Activated CD4-positive, alpha-beta T cell treated with anti-CD3 and anti-CD28 coated beads, Interleukin-2, amount 50 U/mL, for 48 hours (primary cell): ENCODE data around the gene JAM3.
"Not testable (repeated sequence)": the region's sequence is repeated elsewhere in the genome, so short reads cannot be mapped to it uniquely, and the experiment has no call there.

Experiments used
- DNase-seq, 2 experiments: peaks; one replicate each; pipeline ENCODE4 v3.0.0-alpha.2; 2020

The JAM3 gene

DNA sequence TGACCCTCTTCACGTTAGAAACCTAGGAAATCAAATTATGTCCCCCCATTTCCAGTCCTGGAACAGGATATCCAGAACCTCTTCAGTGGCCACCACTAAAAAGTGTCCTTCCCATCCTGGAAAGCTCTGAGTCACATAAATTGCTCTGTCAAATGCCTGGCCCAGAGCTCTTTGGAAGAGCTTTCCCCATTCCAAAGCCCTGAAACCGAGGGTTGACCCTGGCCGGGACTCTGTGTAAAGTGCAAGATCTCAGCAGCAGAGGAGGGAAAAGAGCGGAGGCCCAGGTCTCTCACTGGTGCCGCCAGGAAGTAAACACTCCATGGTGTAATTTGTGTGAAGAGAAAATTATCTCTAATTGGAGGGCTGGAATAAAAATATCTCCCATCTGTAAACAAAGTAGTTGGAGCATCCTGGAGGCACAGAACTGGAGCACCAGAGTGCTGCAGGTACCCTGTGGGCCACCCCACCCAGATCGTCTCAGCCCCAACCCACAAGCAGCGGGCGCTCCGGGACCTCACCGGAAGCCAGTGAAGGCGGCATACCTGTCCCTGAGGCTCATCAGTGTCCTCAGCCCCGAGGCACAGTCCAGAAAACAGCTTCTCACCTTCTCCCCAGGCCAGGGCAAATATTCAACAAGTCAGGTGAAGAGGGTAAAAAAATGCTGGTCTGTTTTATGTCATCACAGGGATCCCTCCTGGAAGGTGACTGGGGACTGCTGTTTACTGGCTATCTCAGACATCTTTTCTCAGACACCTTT is 4.7 kb upstream of the JAM3 start:
- DNase-seq = no peak

DNA sequence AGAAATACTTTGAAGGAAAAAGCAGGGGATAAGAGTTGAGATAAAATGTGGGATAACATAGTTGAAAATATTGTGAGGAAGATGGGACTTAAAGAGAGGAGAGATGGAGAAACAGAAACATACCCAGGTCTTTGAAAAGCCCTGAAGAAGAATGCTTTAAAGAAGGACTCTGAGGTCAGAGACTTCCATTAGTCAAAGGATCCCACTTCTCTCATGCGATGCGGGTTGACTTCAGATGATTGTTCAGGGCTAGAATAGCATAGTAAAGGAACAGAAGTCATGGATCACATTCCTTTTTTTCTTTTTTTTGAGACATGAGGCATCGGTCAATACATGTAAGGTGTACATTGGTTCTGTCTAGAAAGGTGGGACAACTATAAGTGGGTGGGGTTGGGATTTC is 3.5 kb upstream of the JAM3 start:
- DNase-seq = no peak

DNA sequence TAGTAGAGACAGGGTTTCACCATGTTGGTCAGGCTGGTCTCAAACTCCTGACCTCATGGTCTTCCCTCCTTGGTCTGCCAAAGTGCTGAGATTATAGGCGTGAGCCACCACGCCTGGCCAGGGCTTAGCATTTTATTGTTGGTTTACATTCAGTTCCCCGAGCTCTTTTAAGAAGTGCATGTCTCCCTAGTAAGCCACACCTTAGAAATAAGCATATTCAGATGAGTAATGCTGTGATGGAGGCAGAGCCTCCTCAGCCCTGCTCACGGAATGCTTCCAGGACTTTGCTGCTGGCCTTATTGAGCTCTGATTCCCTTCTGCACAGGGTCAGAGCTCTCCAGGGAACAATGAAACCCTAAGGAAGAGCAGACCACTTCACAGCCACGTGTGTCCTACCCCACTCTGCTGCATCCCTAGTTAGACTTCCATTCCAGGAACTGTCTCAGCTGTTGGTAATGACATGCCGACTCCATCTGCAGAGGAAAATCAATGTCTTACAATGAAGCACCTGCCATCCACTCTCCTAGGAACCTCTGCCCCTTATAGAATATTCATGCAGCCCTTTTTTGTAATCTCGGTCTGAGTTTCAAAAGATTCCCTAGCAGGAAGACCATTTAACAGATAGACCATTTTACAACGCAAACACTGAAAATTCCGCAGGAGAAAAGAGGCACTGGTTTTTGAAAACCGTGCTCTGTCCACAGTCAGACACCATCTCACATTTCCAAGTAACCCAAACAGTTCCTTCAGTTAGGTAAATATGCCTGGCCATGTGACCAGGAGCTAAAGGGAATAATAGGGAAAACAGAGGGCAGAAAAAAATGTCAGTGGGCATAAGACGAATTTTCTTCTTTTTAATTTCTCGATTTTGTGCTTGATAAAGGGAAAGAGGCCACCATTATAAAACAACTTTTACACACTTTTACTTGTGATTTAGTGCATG is 1.7 kb upstream of the JAM3 start:
- DNase-seq = no peak

DNA sequence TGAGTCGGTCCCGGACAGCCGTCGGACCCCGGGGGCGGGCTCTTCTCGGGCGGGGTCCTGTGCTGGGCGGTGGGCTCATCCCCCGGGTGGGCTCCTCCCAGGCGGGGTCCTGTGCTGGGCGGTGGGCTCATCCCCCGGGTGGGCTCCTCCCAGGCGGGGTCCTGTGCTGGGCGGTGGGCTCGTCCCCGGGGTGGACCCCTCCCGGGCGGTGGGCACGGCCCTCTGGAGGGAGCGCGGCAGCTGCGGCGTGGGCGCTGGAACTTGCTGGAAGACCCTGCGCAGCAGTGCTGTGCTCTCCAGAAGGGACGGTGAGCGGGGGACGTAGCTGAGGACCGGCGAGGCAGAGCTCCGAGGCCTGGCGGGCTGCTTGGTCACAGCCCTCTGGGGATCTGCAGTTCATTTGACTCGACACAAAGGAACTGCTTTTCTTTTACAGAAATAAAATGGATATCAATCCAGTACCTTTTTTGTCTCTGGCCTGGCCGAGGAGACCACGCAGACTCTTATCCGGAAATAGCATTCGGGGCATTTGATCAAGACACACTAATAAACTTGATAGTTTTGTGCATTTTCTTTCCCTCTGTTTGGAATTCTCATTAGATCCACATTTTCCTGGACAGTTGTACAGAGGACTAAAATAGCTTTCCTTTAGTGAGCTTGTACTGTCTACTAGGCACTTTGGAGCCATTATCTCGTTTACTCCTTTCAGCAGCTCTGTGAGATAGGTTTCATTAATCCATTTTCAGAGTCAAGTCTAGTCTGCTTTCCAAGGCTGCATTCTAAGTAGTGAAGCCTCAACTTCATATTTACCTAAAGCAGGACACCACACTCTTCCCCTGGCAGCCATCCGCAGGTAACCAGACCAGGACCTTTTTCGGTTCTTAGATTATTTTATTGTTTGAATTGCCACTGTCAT is 812 bp downstream of the JAM3 start:
- DNase-seq = no peak

DNA sequence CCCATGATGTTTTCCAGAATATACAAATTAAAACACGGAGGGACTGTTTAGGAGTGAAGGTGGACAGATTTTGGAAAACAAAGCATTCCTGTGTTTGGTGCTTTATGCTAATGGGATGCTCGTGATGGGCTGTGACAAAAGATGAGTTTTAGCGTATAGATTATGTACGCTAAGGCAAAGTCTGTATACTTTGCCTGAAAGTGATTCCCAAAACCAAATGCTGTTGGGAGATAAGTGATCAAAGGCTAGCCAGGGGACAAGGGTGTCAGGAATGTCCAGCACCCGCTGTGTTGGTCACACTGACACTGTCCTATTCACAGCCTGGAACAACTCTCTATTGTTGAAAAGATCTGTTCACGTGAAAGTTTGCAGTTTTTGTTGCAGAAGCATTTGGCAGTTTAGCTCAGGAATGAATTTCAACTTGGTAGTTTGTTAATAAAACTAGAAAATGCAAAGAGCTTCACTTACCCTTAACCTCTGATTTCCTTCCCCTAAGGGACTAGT is 1.5 kb downstream of the JAM3 start:
- DNase-seq = no peak

DNA sequence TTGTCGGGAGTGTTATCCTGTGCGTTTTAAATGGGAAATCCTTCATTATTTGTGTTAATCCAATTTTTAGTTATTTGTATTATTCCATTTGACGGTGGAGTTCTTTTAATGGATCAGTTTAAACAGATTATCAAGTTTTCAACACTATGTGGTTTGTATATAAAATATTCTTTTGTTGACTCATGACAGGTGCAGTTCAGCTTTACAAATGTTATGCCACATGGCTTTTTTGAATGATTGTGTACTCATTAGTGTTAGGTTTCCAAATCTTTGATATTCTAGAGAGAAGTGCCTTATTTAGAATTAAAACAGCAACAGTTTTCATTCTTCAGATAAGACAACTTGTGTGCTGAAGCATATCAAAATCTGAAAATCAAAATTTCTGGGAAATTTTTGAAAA is 2.4 kb downstream of the JAM3 start:
- no peak for DNase-seq

DNA sequence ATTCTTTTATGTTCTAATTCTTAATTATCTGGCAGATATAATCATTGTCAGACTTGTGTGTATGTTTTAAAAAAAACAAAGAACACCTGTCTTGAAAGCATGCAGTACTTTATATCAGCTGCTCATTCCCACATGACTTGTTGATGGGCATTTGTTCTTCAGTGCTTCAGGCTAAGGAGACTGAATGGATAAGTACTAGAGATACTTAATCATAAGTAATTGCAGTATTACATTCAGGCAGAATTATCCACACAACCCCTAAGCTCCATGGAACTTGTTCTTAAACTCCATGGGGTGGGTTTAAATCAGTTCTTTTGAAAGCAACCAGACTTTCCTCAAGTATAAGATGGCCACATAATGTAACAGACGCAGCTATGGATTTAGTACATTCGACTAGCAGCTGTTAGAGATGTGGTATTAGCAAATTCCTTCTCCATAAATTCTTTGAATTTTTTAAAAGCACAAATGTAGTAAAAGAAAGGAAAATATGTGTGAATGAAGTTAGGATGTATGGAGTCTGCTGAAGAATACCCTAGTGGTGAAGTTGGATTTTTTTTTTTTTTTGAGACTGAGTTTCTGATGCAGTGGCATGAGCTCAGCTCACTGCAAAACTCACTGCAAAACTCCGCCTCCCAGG is 3.0 kb downstream of the JAM3 start:
- DNase-seq = no peak

DNA sequence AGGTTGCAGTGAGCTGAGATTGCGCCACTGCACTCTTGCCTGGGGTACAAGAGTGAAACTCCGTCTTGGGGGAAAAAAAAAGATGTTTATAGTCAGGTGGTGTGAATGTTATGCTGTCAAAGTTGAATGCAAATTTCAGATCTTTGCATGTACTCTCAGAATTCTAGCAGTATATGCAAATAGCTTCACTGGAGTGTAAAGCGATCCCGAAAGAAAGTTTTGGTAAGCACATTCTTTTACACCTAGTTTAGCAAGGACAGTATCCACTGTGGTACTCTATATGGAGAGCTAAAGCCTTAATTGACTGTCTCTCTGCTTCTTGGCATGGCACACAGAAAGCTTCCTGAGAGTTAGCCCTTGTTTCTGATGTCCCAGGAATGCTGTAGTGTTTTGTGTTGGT is 4.0 kb downstream of the JAM3 start:
- DNase-seq = no peak

DNA sequence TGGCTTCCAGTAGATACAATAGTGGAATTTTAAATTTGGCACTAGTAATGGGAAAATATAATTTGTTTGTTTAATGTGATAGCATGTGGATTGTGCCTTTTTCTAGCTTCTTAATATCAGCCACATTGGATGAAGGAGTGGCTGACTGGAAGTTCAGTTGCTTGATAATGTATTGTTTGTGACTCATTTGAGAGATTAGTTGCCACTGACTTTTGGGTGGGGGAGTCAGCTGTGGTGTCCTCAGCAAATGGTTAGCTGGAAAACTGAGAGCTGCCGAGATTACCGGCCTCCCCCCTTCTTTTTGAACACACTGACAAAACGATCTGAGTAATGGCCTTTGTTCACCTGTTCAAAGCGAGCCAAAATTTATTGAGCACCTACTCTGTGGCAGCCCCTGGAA is 5.5 kb downstream of the JAM3 start:
- DNase-seq = no peak

DNA sequence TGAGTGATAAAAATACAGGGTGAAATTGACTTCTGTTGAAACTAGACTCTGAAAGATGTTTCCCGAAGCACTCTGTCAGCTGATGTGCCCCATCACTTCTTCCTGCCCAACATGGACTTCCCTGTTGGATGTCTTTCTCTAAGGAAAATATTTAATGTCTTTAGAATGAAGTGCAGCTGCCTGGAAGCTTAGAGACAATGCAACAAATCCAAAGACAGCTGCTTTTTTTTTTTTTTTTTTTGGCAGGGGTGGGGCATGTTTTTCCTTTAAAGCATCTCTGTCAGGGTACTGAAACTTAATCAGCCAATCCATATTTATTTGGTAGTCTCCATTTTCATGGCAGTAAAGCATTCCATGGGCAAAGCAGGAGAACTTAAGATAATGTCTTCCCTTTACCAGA is 5.9 kb downstream of the JAM3 start:
- no peak for DNase-seq

DNA sequence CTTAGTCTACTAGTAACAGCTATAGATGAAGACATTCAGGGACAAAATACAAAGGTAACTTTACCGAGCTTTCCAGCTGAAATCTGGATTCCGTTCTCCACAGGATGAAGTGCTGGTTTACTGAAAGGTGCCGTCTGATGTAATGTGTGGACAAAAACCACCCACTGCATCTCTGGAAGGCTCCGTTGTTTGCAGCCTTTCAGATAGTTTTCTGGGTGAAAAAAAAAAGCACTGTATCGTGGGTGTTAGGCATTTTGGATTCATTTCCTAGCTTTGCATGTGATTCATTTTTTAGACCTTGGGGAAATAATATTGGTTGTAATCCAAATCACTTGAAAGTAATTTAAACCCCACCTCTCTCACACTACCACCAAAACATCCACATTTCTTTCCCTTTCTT is 10.4 kb downstream of the JAM3 start:
- no peak for DNase-seq

DNA sequence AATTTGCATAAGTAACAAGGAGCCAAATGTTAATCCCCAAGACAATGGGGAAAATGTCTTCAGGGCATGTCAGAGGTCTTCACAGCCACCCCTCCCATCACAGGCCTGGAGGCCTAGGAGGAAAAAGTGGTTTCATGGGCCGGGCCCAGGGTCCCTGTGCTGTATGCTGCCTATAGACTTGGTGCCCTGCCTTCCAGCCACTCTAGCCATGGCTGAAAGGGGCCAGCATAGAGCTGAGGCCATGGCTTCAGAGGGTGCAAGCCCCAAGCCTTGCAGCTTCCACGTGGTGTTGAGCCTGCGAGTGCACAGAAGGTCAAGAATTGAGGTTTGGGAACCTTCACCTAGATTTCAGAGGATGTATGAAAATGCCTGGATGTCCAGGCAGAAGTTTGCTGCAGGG is 12.4 kb downstream of the JAM3 start:
- DNase-seq = not testable (repeated sequence)

DNA sequence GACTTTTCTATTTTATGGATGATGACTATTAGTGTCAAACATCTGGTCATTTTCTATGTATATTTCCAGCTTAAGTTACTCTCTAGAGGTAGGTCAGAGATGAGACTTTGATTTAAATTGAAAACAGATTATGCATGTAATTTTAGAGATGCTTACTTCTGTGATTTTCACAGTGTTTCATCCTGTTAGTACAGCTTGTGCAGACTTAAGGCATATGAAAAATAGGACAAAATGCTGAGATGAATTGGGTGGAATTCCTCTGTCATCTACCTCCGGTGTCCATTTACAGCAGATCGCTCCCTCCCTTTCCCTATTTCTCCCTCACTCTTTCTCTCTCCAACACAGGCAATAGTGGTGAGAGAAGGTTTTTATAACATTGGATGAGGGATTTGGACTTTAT is 14.1 kb downstream of the JAM3 start:
- no peak for DNase-seq

DNA sequence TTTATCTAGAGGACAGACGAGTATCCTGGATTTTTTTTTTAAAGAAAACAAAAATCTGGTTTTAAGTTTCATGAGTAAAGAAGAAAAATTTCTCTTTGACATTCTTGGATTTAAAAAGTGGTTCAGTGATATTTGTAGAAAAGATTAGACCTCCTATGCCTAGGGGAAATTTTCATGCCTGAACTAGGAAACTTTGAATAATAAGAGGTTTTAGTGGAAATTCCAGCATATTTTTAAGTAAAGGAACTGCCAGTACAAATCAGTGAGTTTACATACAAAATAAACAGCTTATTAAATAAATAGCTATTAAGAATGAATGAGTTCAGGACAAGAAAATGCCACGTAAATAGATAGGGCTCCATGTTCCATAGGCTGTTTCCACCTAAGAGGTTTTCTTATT is 17.5 kb downstream of the JAM3 start:
- no peak for DNase-seq

DNA sequence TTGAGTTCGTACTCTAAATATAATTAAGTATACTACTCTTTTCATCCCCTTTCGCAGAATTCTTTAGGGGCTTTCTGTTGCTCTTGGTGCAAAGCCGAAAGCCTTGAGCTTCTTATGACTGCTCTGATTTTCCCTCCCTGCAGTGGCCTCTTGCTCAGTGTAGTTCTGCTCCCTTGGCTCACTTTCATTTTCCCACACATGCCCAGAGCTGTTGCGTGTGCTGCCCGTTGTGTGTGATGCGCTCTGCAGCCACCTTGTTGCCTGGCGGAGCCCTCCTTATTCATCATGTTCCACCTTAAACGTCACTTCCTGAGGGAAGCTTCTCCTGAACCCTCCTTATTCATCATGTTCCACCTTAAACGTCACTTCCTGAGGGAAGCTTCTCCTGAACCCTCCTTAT is 23.1 kb downstream of the JAM3 start:
- not testable (repeated sequence) for DNase-seq

DNA sequence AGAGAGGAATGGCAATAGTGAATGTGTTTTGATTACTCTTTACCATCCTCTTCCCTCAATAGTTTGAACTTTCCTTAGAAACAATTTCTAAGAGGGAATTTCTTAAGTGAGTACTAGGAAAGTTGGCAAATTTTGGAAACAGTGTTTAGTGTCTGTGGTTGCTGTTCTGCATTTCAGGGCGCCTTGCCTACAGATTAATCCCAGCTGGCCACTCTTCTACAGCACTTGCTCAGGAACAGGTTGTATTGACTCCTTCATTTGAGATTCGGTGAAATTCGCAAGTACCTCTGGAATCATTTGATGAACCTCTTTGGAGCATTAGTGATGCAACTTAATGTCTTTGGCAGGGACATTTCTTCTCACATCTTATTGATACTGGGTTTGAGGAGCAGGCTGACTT is 28.3 kb downstream of the JAM3 start:
- no peak for DNase-seq

DNA sequence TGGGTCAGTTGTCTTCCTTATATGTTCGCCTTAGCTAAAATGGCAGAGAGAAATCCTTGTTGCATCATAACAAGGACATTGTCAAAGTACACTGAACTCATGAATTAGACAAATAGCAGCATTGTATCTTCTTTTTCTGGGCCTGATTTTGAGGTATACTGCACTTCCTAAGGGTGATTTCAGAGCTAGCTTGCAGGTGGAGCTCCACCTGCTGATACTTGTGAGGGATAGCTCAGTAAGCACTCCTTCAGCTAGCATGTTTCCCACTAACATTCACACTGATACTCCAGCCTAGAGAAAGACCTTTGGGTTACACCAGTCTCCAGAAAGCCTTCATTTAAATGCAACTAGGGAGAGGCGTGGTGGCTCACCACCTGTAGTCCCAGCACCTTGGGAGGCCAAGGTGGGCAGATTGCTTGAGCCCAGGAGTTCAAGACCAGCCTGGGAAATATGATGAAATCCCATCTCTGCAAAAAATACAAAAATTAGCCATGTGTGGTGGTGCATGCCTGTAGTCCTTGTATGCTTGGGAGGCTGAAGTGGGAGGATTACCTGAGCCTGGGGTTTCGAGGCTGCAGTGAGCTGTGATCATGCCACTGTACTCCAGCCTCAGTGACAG is 29.8 kb downstream of the JAM3 start:
- DNase-seq = no peak

DNA sequence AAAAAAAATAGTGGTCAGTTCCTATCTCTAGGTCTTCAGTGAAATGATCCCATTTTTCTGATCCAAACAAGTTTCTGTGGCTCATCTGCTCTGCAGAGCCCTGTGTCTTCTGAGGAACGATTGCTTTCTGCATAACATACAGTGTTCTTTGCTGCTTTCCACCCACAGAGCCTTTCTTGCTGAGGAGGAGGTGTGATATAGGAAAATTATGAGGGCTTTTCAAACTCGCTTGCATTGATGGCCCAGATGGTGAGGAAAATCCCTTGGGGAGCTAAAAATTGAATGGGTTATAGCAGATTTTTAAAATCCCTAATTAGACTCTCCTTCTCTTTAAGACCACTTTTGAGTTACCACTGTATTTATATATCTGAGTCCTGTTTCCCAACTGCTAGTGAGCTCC is 31.3 kb downstream of the JAM3 start:
- no peak for DNase-seq

DNA sequence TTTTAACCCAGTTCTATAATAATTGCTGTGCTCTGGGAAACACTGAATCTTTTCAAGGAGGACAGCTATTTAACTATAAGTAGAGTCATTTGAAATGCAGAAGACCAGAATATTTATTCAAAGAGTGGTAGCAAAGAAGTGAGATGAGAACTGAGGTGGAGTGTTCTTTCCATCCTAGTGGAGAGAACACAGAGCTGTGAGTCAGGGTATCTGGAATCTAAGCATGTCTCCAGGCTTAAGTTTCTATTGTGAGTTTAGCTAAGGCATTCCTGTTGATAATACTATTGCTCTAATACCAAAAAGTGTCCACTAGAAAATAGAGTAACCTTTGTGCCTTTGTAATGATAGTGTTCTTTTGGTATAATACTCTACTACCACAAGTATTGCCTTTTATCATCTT is 32.4 kb downstream of the JAM3 start:
- no peak for DNase-seq

DNA sequence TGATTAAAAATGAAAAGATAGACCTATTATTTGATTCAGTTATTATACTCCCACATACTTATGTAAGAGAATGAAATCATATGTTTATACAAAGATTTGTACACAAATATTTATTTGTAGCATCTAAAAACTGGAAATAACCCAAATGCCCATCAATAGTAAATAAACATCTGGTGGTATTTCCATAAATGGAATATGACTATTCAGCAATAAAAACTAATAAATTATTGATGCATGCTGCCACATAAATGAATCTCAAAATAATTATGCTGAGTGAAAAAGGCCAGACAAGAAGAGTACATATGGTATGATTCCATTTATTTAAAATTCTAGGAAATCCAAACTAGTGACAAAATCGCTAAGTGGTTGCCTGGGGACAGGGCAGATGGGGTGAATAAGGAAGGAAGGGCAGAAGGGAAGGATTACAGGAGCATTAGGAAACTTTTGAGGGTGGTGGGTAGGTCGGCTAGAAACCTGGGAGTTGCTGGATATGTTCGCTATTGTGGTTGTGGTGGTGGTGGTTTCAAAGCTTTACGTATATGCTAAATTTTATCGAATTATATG is 41.5 kb downstream of the JAM3 start:
- DNase-seq = no peak

DNA sequence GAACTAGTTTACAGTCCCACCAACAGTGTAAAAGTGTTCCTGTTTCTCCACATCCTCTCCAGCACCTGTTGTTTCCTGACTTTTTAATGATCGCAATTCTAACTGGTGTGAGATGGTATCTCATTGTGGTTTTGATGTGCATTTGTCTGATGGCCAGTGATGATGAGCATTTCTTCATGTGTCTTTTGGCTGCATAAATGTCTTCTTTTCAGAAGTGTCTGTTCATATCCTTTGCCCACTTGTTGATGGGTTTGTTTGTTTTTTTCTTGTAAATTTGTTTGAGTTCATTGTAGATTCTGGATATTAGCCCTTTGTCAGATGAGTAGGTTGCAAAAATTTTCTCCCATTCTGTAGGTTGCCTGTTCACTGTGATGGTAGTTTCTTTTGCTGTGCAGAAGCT is 44.9 kb downstream of the JAM3 start:
- not testable (repeated sequence) for DNase-seq

DNA sequence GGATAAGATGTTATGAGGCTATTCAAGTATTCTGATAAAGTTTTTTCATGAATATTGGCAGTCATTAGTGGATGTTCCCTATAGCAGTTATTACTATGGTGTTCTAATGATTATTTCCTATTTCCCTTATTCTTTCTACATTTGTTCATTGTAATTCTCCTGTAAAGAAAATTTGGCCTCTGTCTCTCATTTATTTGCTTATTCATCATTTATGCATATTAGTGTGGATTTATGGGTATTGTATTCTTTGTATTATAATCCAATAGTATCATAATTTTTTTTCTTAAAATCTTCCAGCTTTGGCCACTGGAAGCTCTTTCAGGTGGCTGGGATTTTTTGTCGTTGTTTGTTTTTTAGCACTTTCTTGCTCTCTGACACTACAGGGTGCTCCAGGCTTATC is 47.3 kb downstream of the JAM3 start:
- DNase-seq = no peak
